Fibroblast of lung (primary cell): Measurements from ENCODE around the gene DMAC2. TPM values are rescaled to one million over a fixed set of nuclear protein-coding genes. Genes with fewer than 3 reads are reported as not detected.

Experiments used
- DNase-seq, 2 donors: peaks; one replicate each; pipeline versions ENCODE4 v3.0.0 to v3.0.0-alpha.2; 2010; ENCODE audit warnings: low read depth in 2 of 2
- H2AFZ ChIP-seq: 2 replicates; pipeline ENCODE4 v1.5.1; 2012; ENCODE audit warnings: low read length, control low read depth, inconsistent platforms
- H3K27ac ChIP-seq: 2 replicates; pipeline ENCODE4 v1.5.1; 2011; ENCODE audit warnings: low read length, control low read depth; ENCODE audit not compliant: insufficient read depth
- H3K27me3 ChIP-seq: 2 replicates; pipeline ENCODE4 v1.5.1; 2011; ENCODE audit warnings: mild to moderate bottlenecking, low read length; ENCODE audit not compliant: control insufficient read depth, insufficient read depth
- H3K36me3 ChIP-seq: 2 replicates; pipeline ENCODE4 v1.5.1; 2011; ENCODE audit warnings: low read length; ENCODE audit not compliant: control insufficient read depth, insufficient read depth
- H3K4me1 ChIP-seq: 2 replicates; pipeline ENCODE4 v1.5.1; 2011; ENCODE audit warnings: low read length; ENCODE audit not compliant: control insufficient read depth, insufficient read depth; ENCODE audit errors: extremely low read depth
- H3K4me2 ChIP-seq: 2 replicates; pipeline ENCODE4 v1.5.1; 2011; ENCODE audit warnings: low read length, control low read depth; ENCODE audit not compliant: insufficient read depth; ENCODE audit errors: extremely low read depth
- H3K4me3 ChIP-seq, 4 experiments: fragments of 200-600 bp in 1 of 4; sonication (generic) in 1 of 4; replicated peaks in 1 of 4; 2 replicates each; pipeline ENCODE4 v1.5.1; 2011 to 2016; ENCODE audit warnings: low read length in 4 of 4, low read depth in 3 of 4, mild to moderate bottlenecking in 3 of 4, control low read depth in 2 of 4, inconsistent platforms in 1 of 4, mixed read lengths in 1 of 4; ENCODE audit not compliant: insufficient read depth in 1 of 4; ENCODE audit errors: control extremely low read depth in 1 of 4
- H3K79me2 ChIP-seq: 2 replicates; pipeline ENCODE4 v1.5.1; 2012; ENCODE audit warnings: mild to moderate bottlenecking, low read length, inconsistent platforms; ENCODE audit not compliant: control insufficient read depth, insufficient read depth
- H3K9ac ChIP-seq: 2 replicates; pipeline ENCODE4 v1.5.1; 2011; ENCODE audit warnings: mild to moderate bottlenecking, low read length, control low read depth; ENCODE audit not compliant: insufficient read depth
- H3K9me3 ChIP-seq: 2 replicates; pipeline ENCODE4 v1.5.1; 2012; ENCODE audit warnings: low read depth, low read length; ENCODE audit not compliant: control insufficient read depth, insufficient read depth
- H4K20me1 ChIP-seq: 2 replicates; pipeline ENCODE4 v1.5.1; 2011; ENCODE audit warnings: low read length; ENCODE audit not compliant: control insufficient read depth, insufficient read depth; ENCODE audit errors: extremely low read depth
- EZH2 ChIP-seq: IDR thresholded peaks from 2 replicates; pipeline ENCODE4 v1.5.1; 2012; ENCODE audit warnings: low read length, control low read depth, mild to moderate bottlenecking; ENCODE audit errors: missing control alignments
- polyA plus RNA-seq, 2 donors: library from polyadenylated mRNA; depleted of rRNA in 1 of 2; stranded (reverse) in 1 of 2; unstranded in 1 of 2; fragments of >200 nt; gene quantifications; 2 replicates each; pipeline ENCODE4 v1.2.1, GENCODE V29; 2011 to 2012; ENCODE audit warnings: missing spikeins in 1 of 2
- total RNA-seq: library from RNA; depleted of rRNA; stranded (reverse); fragments of >200 nt; gene quantifications from 2 replicates; pipeline ENCODE4 v1.2.1, GENCODE V29; 2014
- TF ChIP-seq, protein P1 (sequence below), 2 donors: IDR thresholded peaks in 1 of 2; conservative IDR thresholded peaks in 1 of 2; 1 replicate in 1 of 2; 2 replicates in 1 of 2; pipeline ENCODE4 v1.5.1; 2011 to 2012; ENCODE audit warnings: low read length in 2 of 2, control low read depth in 1 of 2, inconsistent platforms in 1 of 2, low read depth in 1 of 2, mild to moderate bottlenecking in 1 of 2

Gene DMAC2
- total and polyA plus RNA-seq, 2 donors (not counting 1 experiment from before 2014, with no cell fraction given), result 31.0 to 52.3 TPM

DNA sequence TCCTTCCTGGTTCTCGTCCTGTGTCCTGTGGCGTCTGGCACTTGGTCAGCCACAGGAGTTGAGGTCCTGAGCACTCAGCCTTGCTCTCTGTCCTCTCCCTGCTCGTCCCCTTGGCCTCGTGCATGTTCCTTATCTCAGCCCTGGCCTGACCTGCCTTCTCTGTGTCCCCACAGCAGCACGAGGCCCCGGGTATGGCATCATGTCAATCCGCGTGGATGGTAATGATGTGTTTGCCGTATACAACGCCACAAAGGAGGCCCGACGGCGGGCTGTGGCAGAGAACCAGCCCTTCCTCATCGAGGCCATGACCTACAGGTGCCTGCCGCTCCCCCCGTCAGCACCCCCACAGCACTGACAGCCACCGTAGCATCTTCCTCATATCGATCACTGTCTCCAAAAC, 17.3 kb downstream of the DMAC2 start:
- Histone ChIP-seq H3K4me3 (no peak overlapping the region), H3K4me2 (no peak overlapping the region), H3K4me1 (peaks cover 2% of the 10 kb centered on the region), H4K20me1 (no peaks in the 10 kb centered on the region), H3K27ac (no peak overlapping the region), H3K9me3 (no peaks in the 10 kb centered on the region), H2AFZ (no peak overlapping the region), H3K79me2 (no peaks in the 10 kb centered on the region), H3K36me3 (peaks cover 15% of the 10 kb centered on the region), H3K9ac (no peak overlapping the region), H3K27me3 (no peaks in the 10 kb centered on the region)
- no peak for DNase-seq
- TF ChIP-seq, protein P1, sequence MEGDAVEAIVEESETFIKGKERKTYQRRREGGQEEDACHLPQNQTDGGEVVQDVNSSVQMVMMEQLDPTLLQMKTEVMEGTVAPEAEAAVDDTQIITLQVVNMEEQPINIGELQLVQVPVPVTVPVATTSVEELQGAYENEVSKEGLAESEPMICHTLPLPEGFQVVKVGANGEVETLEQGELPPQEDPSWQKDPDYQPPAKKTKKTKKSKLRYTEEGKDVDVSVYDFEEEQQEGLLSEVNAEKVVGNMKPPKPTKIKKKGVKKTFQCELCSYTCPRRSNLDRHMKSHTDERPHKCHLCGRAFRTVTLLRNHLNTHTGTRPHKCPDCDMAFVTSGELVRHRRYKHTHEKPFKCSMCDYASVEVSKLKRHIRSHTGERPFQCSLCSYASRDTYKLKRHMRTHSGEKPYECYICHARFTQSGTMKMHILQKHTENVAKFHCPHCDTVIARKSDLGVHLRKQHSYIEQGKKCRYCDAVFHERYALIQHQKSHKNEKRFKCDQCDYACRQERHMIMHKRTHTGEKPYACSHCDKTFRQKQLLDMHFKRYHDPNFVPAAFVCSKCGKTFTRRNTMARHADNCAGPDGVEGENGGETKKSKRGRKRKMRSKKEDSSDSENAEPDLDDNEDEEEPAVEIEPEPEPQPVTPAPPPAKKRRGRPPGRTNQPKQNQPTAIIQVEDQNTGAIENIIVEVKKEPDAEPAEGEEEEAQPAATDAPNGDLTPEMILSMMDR (conservative IDR thresholded peaks at IDR 0.05 in 1 of 2, IDR thresholded peaks at IDR 0.05 in 1 of 2; ENCODE audit: low read depth in 1 of 2, low read length in 2 of 2), result no peak
- no peak for TF ChIP-seq EZH2

DNA sequence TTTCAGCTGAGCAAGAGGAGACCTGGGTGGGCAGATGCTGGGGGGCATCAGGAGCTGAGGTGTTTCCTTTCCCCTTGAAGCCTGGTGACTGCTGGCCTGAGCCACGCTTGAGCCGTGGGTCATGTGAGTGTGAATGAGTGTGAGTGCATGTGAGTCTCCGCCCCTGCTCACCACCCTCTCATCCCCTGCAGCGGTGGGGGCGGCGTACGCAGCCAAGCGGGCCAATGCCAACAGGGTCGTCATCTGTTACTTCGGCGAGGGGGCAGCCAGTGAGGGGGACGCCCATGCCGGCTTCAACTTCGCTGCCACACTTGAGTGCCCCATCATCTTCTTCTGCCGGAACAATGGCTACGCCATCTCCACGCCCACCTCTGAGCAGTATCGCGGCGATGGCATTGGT, 17.7 kb downstream of the DMAC2 start:
- H3K79me2 ChIP-seq, result no peaks in the 10 kb centered on the region
- no peak for DNase-seq
- H3K4me3 ChIP-seq, result no peak overlapping the region
- H2AFZ ChIP-seq, result no peak overlapping the region
- H3K4me1 ChIP-seq, result peaks cover 2% of the 10 kb centered on the region
- H3K4me2 ChIP-seq, result no peak overlapping the region
- TF ChIP-seq, protein P1 (conservative IDR thresholded peaks at IDR 0.05 in 1 of 2, IDR thresholded peaks at IDR 0.05 in 1 of 2; ENCODE audit: low read depth in 1 of 2, low read length in 2 of 2), result no peak
- no peak for TF ChIP-seq EZH2
- H3K36me3 ChIP-seq, result peaks cover 15% of the 10 kb centered on the region
- no peaks in the 10 kb centered on the region for H4K20me1 ChIP-seq
- H3K27me3 ChIP-seq, result no peaks in the 10 kb centered on the region
- H3K27ac ChIP-seq, result no peak overlapping the region
- H3K9me3 ChIP-seq, result no peaks in the 10 kb centered on the region
- H3K9ac ChIP-seq, result no peak overlapping the region

DNA sequence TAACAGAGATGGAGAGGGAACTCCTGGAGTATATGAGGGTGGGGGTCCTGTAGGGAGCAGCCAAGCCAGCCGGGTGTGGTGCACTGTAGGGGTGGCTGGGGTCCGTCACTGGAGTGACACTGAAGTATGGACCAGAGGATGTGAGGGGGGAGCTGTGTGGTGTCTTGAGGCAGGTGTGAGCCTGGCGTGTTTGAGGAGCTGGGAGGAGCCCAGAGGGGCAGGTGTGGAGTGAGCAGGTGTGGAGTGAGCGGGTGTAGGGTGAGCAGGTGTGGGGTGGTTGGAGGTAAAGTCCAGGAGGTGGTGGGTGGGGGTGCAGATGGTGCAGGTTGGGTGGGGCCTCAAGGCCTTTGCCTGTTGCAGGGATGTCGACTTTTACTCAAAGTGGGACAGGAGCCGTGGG, 18.4 kb downstream of the DMAC2 start:
- no peak overlapping the region for H3K27ac ChIP-seq
- no peak overlapping the region for H3K9ac ChIP-seq
- no peak overlapping the region for H3K4me2 ChIP-seq
- H4K20me1 ChIP-seq, result no peaks in the 10 kb centered on the region
- no peaks in the 10 kb centered on the region for H3K27me3 ChIP-seq
- no peaks in the 10 kb centered on the region for H3K79me2 ChIP-seq
- TF ChIP-seq, protein P1 (conservative IDR thresholded peaks at IDR 0.05 in 1 of 2, IDR thresholded peaks at IDR 0.05 in 1 of 2; ENCODE audit: low read depth in 1 of 2, low read length in 2 of 2), result no peak
- TF ChIP-seq EZH2, result no peak
- no peak overlapping the region for H2AFZ ChIP-seq
- H3K9me3 ChIP-seq, result no peaks in the 10 kb centered on the region
- H3K36me3 ChIP-seq, result peaks cover 15% of the 10 kb centered on the region
- no peak overlapping the region for H3K4me3 ChIP-seq
- no peaks in the 10 kb centered on the region for H3K4me1 ChIP-seq
- no peak for DNase-seq
